NCI-H2227 treated with DMSO at 0.1 percent for 48 hours (cell line): ENCODE measurements around the gene GMEB2.
"Not testable (repeated sequence)": the region's sequence is repeated elsewhere in the genome, so short reads cannot be mapped to it uniquely, and the experiment has no call there.

ENCODE experiments used
- DNase-seq: peaks from one replicate; lab custom pipeline; 2025; lab: John Stamatoyannopoulos, UW

The GMEB2 gene

GRCh38 chr20:63657260-63657936, 30.5 kb upstream of the GMEB2 start:
- DNase-seq, result no peak

GRCh38 chr20:63656451-63656850, 29.6 kb upstream of the GMEB2 start:
- DNase-seq, result no peak

GRCh38 chr20:63655249-63655648, 28.3 kb upstream of the GMEB2 start:
- DNase-seq, result no peak

- no peak for DNase-seq
These were observed 27.2 kb upstream of the GMEB2 start for GRCh38 chr20:63653974-63654668.

GRCh38 chr20:63653041-63653973, 26.4 kb upstream of the GMEB2 start, which contains the start of gene STMN3:
TSS of gene STMN3 (minus strand) at chr20:63653424. CDS start at chr20:63653345, 79 bp downstream.
- DNase-seq, result peak; percentile 96

GRCh38 chr20:63652192-63652980, 25.5 kb upstream of the GMEB2 start:
- DNase-seq, result peak; percentile 44

GRCh38 chr20:63651942-63652191, 25.0 kb upstream of the GMEB2 start:
- DNase-seq, result no peak

- DNase-seq, result not testable (repeated sequence)
These were observed 23.6 kb upstream of the GMEB2 start for GRCh38 chr20:63650486-63650885.

- no peak for DNase-seq
These were observed 22.1 kb upstream of the GMEB2 start for GRCh38 chr20:63648895-63649589.

- DNase-seq, result no peak
These were observed 21.3 kb upstream of the GMEB2 start for GRCh38 chr20:63648190-63648589.

- no peak for DNase-seq
These were observed 18.3 kb upstream of the GMEB2 start for GRCh38 chr20:63645218-63645617.

- DNase-seq, result no peak
These were observed 17.0 kb upstream of the GMEB2 start for GRCh38 chr20:63643946-63644345.

- no peak for DNase-seq
These were observed 16.6 kb upstream of the GMEB2 start for GRCh38 chr20:63643499-63643898.

- DNase-seq, result no peak
These were observed 15.8 kb upstream of the GMEB2 start for GRCh38 chr20:63642527-63643247.

GRCh38 chr20:63641792-63642523, 15.1 kb upstream of the GMEB2 start:
- no peak for DNase-seq

- no peak for DNase-seq
These were observed 14.4 kb upstream of the GMEB2 start for GRCh38 chr20:63641146-63641791.

GRCh38 chr20:63640686-63641085, 13.8 kb upstream of the GMEB2 start:
- not testable (repeated sequence) for DNase-seq

- no peak for DNase-seq
These were observed 13.2 kb upstream of the GMEB2 start for GRCh38 chr20:63640086-63640485.
